ENCODE data around the gene ZNF3. TPM values are rescaled to one million over a fixed set of nuclear protein-coding genes. Genes with fewer than 3 reads are reported as not detected.
A peak's percentile ranks its signal among the peaks of the same experiment; 100 is the strongest.

Gene ZNF3
- polyA plus RNA-seq, 2 of the 4 experiments (the other 2 are of a cell fraction) = 22.5 to 30.2 TPM

DNA sequence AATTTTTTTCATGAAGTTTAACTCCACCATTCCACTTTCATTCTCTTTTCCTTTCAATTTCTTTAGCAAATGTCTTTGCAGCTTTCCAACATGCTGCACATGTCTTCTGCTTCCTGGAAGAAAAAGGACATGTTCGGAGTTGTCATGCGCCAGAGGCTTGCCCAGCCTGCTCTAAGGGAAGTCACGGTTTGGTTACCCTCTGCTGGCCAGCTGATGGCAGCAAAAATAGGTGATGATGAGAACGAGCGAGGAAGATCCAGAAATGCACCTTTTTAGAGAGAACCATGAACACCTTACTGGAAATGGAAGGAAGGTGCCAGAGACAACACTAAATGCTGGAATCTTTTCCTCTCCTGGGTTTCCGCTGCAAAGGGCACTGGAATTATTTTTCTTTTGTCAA is 36.8 kb downstream of the ZNF3 start:
- DNase-seq (ENCODE audit: low read depth in 1 of 2, low spot score in 1 of 2) = peak in 1 of 2 experiments; percentile 32

DNA sequence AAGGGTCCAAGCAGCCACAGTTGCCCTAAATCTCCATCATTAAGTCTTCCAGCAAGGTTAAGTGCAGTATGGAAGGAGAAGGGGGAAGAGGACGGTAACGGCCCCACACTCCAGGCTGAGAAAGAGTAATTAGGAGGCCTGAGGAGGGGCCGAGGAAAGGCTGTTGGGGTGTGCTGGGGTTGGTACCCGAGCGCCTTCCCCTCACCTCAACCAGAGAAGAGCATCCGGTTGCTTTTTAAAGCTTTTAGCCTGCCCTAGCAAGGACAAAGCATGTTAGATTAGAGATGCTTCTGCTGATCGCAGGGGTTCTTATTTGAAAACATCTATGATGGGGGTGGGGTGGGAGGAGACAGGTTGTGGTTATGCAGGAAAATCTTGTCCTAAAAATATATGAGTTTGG is 40.9 kb downstream of the ZNF3 start:
- no peak for DNase-seq (ENCODE audit: low read depth in 1 of 2, low spot score in 1 of 2)
- Histone ChIP-seq H3K9me3 (peaks cover 11% of the 10 kb centered on the region; the same call in 2 of the 3 replicates), H3K27ac (no peak overlapping the region), H3K4me3 (no peak overlapping the region), H3K4me1 (0 out of 3 replicates have a peak, but pooled peaks cover under 1% of the 10 kb centered on the region), H3K4me2 (no peak overlapping the region)
- POLR2A ChIA-PET = no interaction called here
- no peak for ATAC-seq
- CTCF ChIA-PET = interaction anchor here (0.8 kb wide), 1 partner anchor 54 kb away, joined by 3 read pairs; no protein-coding TSS in a partner anchor
- TF ChIP-seq KDM5A (IDR thresholded peaks at IDR 0.05) (no peak), CEBPB (IDR thresholded peaks at IDR 0.05) (no peak), RNF2 (IDR thresholded peaks at IDR 0.05; ENCODE audit: borderline replicate concordance, low read depth) (no peak), FOSL2 (IDR thresholded peaks at IDR 0.05) (no peak), FOSL2 (CRISPR knock-in tag; IDR thresholded peaks at IDR 0.05) (no peak), CBX2 (IDR thresholded peaks at IDR 0.05; ENCODE audit: borderline replicate concordance, low read depth) (no peak), CBX8 (IDR thresholded peaks at IDR 0.05) (no peak), BHLHE40 (IDR thresholded peaks at IDR 0.05; ENCODE audit: low read depth, low read length) (no peak)
- TF ChIP-seq, protein P1, sequence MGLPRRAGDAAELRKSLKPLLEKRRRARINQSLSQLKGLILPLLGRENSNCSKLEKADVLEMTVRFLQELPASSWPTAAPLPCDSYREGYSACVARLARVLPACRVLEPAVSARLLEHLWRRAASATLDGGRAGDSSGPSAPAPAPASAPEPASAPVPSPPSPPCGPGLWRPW (IDR thresholded peaks at IDR 0.05) = no peak
- TF ChIP-seq, protein P2, sequence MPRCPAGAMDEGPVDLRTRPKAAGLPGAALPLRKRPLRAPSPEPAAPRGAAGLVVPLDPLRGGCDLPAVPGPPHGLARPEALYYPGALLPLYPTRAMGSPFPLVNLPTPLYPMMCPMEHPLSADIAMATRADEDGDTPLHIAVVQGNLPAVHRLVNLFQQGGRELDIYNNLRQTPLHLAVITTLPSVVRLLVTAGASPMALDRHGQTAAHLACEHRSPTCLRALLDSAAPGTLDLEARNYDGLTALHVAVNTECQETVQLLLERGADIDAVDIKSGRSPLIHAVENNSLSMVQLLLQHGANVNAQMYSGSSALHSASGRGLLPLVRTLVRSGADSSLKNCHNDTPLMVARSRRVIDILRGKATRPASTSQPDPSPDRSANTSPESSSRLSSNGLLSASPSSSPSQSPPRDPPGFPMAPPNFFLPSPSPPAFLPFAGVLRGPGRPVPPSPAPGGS (IDR thresholded peaks at IDR 0.05) = no peak
- TF ChIP-seq, protein P3, sequence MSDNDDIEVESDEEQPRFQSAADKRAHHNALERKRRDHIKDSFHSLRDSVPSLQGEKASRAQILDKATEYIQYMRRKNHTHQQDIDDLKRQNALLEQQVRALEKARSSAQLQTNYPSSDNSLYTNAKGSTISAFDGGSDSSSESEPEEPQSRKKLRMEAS (IDR thresholded peaks at IDR 0.05) = no peak
- WGBS (ENCODE audit: missing lambda C conversion rate) = 96% methylated on average over 7 of the region's 7 CpGs
- no peak for FAIRE-seq

More for the DNA sequence above, 36.8 kb downstream of the ZNF3 start:
- no peak for TF ChIP-seq BHLHE40 (IDR thresholded peaks at IDR 0.05; ENCODE audit: low read depth, low read length)
- TF ChIP-seq RFX5 (IDR thresholded peaks at IDR 0.05) = no peak
- 0 out of 5 replicates have a peak, but pooled peaks of 1 of the 2 experiments have one; percentile 11 for TF ChIP-seq RAD21 (conservative IDR thresholded peaks at IDR 0.05 in 1 of 2, IDR thresholded peaks at IDR 0.05 in 1 of 2)
- CTCF ChIA-PET = interaction anchor here (1.0 to 1.9 kb wide), 5 partner anchors 13 to 86 kb away, joined by 3 to 6 read pairs (median 4); no protein-coding TSS in a partner anchor
- FAIRE-seq = no peak
- Histone ChIP-seq H3K9me3 (no peaks in the 10 kb centered on the region), H3K27ac (no peak overlapping the region), H3K4me2 (no peak overlapping the region), H3K4me1 (peaks cover 3% of the 10 kb centered on the region; the same call in 1 of the 3 replicates), H3K4me3 (no peak overlapping the region)
- POLR2A ChIA-PET = interaction anchor here (0.6 kb wide), 1 partner anchor 29 kb away, joined by 3 read pairs; no protein-coding TSS in a partner anchor
- 71% methylated on average over 6 of the region's 6 CpGs for WGBS (ENCODE audit: missing lambda C conversion rate)
- ATAC-seq = 0 out of 6 replicates have a peak, but pooled peaks of 1 of the 2 experiments have one; percentile 12

DNA sequence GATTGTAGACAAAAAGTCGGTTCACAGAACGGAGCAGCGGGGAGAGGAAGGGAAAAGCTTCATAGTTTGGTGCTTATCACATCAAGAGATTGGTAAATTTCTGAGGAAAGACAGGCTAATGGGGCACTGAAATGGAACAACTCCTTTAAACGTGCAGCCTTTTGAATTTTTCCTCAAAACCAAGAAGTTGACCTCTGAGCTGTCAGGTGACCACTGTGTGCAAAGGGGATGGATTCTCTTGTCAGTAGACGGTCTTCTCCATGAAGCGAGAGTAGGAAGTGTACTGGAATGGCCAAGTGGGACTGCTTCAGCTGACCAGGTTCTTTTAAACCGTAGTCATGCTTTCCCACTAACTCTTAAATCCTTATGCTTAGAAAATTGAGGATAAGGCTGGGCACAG is 43.2 kb downstream of the ZNF3 start:
- 95% methylated on average over 7 of the region's 7 CpGs for WGBS (ENCODE audit: missing lambda C conversion rate)
- TF ChIP-seq CHD2 (IDR thresholded peaks at IDR 0.05; ENCODE audit: low read length, partially characterized antibody) (no peak), JUNB (IDR thresholded peaks at IDR 0.05) (no peak), GATA3 (IDR thresholded peaks at IDR 0.05; ENCODE audit: borderline replicate concordance) (no peak), EP300 (IDR thresholded peaks at IDR 0.05) (no peak)
- ATAC-seq (no peak), DNase-seq (ENCODE audit: low read depth in 1 of 2, low spot score in 1 of 2) (no peak), FAIRE-seq (no peak)
- Histone ChIP-seq H3K4me1 (peaks cover 9% of the 10 kb centered on the region; the same call in 2 of the 3 replicates), H3K9me3 (peaks cover 33% of the 10 kb centered on the region), H3K27ac (no peak overlapping the region), H3K4me2 (no peak overlapping the region), H3K4me3 (no peak overlapping the region)
- ChIA-PET POLR2A (no interaction called here), CTCF (interaction anchor here (0.8 to 1.2 kb wide), 2 partner anchors 11 to 16 kb away, joined by 3 to 4 read pairs; partner anchors contain the start of gene ZSCAN21)

DNA sequence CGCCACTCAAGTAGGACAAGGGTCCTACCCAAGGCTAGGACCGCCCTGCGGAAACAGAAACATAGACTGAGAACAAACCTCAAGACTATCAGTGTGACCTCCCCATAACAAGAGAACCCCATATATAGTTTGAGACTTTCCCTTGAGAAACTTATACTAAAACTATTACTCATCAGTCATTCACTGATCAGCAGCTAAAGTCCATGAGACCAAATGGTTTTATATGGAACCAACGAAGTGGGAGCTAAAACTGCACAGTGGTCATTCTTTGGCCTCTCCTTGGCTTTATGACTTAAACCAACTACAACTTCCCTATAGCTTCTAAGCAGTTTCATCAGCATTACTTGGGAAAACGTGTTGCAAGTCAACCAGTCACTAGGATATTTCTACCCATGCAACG is 45.6 kb downstream of the ZNF3 start:
- CTCF ChIA-PET = interaction anchor here (1.4 kb wide), 1 partner anchor 46 kb away, joined by 3 read pairs; no protein-coding TSS in a partner anchor

More for the DNA sequence above, 45.6 kb downstream of the ZNF3 start:
- TF ChIP-seq PHF8 (IDR thresholded peaks at IDR 0.05; ENCODE audit: borderline replicate concordance, low read depth) = no peak
- peaks cover 9% of the 10 kb centered on the region; the same call in 2 of the 3 replicates for H3K4me1 ChIP-seq
- H3K27ac ChIP-seq = 0 out of 6 replicates have a peak overlapping the region, but pooled peaks of 1 of the 2 experiments have one; percentile 4
- no peak overlapping the region for H3K4me2 ChIP-seq
- DNase-seq (ENCODE audit: low read depth in 1 of 2, low spot score in 1 of 2) = no peak
- no peak for ATAC-seq
- no peak for FAIRE-seq
- no peak overlapping the region for H3K4me3 ChIP-seq
- POLR2A ChIA-PET = no interaction called here
- WGBS (ENCODE audit: missing lambda C conversion rate) = 94% methylated on average over 6 of the region's 6 CpGs
- H3K9me3 ChIP-seq = peaks cover 45% of the 10 kb centered on the region

Data from A549 (cell line).